Upper lobe of right lung (tissue), 1 donor: Measurements from ENCODE around the gene CLEC14A. TPM values are rescaled to one million over a fixed set of nuclear protein-coding genes. Genes with fewer than 3 reads are reported as not detected.

Experiments
- ATAC-seq: fragments of 200-7000 bp; cut with Tn5 transposase; one replicate; pipeline ENCODE4 v1.9.1; 2020; ENCODE audit warnings: mild to moderate bottlenecking, moderate library complexity
- DNase-seq: peaks from one replicate; pipeline ENCODE4 v3.0.0-alpha.2; 2020
- H3K27ac ChIP-seq: fragments of 200-600 bp; one replicate; pipeline ENCODE4 v1.8.0; 2022
- H3K27me3 ChIP-seq: fragments of 200-600 bp; one replicate; pipeline ENCODE4 v1.8.0; 2022; ENCODE audit warnings: mild to moderate bottlenecking
- H3K36me3 ChIP-seq: fragments of 200-600 bp; one replicate; pipeline ENCODE4 v1.8.0; 2022
- H3K4me1 ChIP-seq: fragments of 200-600 bp; one replicate; pipeline ENCODE4 v1.8.0; 2022
- H3K4me3 ChIP-seq: fragments of 200-600 bp; one replicate; pipeline ENCODE4 v1.8.0; 2022; ENCODE audit warnings: mild to moderate bottlenecking
- H3K9me3 ChIP-seq: fragments of 200-600 bp; one replicate; pipeline ENCODE4 v1.8.0; 2022
- CTCF ChIP-seq: fragments of 200-600 bp; IDR thresholded peaks from one replicate; pipeline ENCODE4 v1.8.0; 2022; ENCODE audit warnings: antibody characterized with exemption
- intact Hi-C: fragments of 100-400 bp; cut with DNase I; formaldehyde crosslinking; loops from one replicate; pipeline ENCODE4 v1.11.0; 2022
- total RNA-seq: library from RNA; stranded (reverse); fragmentation: NEBNext Ultra II Directional; extraction: Animal tissue kit (Norgen Biotek cat#: 25700); gene quantifications from one replicate; pipeline ENCODE4 v1.2.1, GENCODE V29; 2021
- donor health status: DM: no; HTN: yes; CAD: no; lungs with severe emphysema.

The CLEC14A gene
- total RNA-seq, 1 donor from 2014 or later = 87.6 TPM

DNA sequence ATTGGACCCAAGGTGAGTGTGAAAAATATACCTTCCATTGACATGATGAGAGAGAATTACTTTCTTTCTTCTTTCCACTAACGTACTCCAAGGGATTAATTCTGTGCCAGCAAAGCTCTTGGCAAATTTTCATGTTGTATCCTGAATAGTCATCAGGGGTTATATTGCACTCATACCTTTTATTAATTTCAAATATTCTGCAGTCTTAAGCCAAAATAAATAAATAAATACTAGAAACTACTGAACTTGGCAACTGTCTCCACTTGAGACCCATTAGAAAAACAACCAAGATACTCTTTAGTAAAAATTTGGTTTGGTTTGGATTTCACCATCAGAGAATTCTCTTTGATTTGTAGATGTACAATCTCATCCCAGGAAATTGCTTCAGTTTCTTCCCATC, 22.1 kb upstream of the CLEC14A start:
- H3K9me3 ChIP-seq = no peaks in the 10 kb centered on the region
- no peaks in the 10 kb centered on the region for H3K4me1 ChIP-seq
- no peak overlapping the region for H3K27ac ChIP-seq
- H3K27me3 ChIP-seq = no peaks in the 10 kb centered on the region
- no peaks in the 10 kb centered on the region for H3K36me3 ChIP-seq
- no peak for TF ChIP-seq CTCF
- DNase-seq = no peak
- ATAC-seq = no peak
- no peak overlapping the region for H3K4me3 ChIP-seq
- intact Hi-C loops = no loop called here

DNA sequence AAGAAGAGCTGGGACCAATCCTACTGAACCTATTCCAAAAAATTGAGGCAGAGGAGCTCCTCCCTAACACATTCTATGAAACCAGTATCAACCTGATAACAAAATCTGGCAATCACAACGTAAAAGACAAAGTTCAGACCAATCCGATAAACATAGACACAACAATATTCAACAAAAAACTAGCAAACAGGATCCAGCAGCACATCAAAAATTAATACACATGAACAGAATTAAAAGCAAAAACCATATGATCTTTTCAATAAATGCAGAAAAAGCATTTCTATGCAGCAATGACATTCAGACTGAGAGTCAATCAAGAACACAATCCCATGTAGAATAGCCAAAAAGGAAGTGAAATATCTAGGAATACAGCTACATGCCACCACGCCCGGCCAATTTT, 7.0 kb upstream of the CLEC14A start:
- intact Hi-C loops = no loop called here
- Histone ChIP-seq H3K9me3 (no peaks in the 10 kb centered on the region), H3K27ac (no peak overlapping the region), H3K36me3 (no peaks in the 10 kb centered on the region), H3K4me3 (no peak overlapping the region), H3K4me1 (no peaks in the 10 kb centered on the region), H3K27me3 (no peaks in the 10 kb centered on the region)
- TF ChIP-seq CTCF = no peak
- ATAC-seq = no peak
- no peak for DNase-seq

GRCh38 chr14:38261620-38262019, 5.7 kb upstream of the CLEC14A start:
- Histone ChIP-seq H3K4me1 (no peaks in the 10 kb centered on the region), H3K9me3 (no peaks in the 10 kb centered on the region), H3K36me3 (no peaks in the 10 kb centered on the region), H3K4me3 (no peak overlapping the region), H3K27me3 (no peaks in the 10 kb centered on the region), H3K27ac (no peak overlapping the region)
- no peak for DNase-seq
- TF ChIP-seq CTCF = no peak
- intact Hi-C loops = no loop called here
- ATAC-seq = no peak

DNA sequence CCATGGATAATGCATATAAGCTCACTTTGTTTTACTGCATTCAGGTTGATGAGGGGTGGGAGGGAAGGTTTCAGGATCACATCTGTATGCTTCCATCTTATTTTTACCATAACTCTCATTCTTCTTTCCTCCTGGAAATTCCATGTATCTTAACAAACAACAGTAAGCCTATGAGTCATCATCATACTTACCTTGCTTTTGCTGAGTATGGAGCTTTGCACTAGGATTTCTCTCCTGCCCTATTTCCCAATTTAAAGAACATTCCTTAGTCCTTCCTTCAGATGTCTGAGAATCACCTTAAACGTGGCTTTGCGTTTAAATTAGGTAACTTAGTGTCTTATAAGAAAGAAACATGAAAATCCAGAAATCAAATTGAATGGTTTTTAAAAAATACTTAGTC, 1.6 kb upstream of the CLEC14A start:
- Histone ChIP-seq H3K4me1 (no peaks in the 10 kb centered on the region), H3K27me3 (peaks cover 23% of the 10 kb centered on the region), H3K27ac (no peak overlapping the region), H3K9me3 (no peaks in the 10 kb centered on the region), H3K36me3 (no peaks in the 10 kb centered on the region), H3K4me3 (no peak overlapping the region)
- DNase-seq (no peak), ATAC-seq (no peak)
- no peak for TF ChIP-seq CTCF
- intact Hi-C loops = no loop called here

GRCh38 chr14:38256533-38256840, 594 bp upstream of the CLEC14A start:
- peaks cover 23% of the 10 kb centered on the region for H3K27me3 ChIP-seq
- intact Hi-C loops = no loop called here
- ATAC-seq (no peak), DNase-seq (no peak)
- no peaks in the 10 kb centered on the region for H3K4me1 ChIP-seq
- TF ChIP-seq CTCF = peak; percentile 28
- H3K4me3 ChIP-seq = peak overlapping the region; percentile 4
- H3K9me3 ChIP-seq = no peaks in the 10 kb centered on the region
- peak overlapping the region; percentile 87 for H3K27ac ChIP-seq
- no peaks in the 10 kb centered on the region for H3K36me3 ChIP-seq

GRCh38 chr14:38255408-38255672, 553 bp downstream of the CLEC14A start:
- H3K27ac ChIP-seq = peak overlapping the region; percentile 87
- peak; percentile 47 for ATAC-seq
- peaks cover 23% of the 10 kb centered on the region for H3K27me3 ChIP-seq
- H3K4me3 ChIP-seq = peak overlapping the region; percentile 51
- no peak for TF ChIP-seq CTCF
- no peaks in the 10 kb centered on the region for H3K9me3 ChIP-seq
- no peaks in the 10 kb centered on the region for H3K36me3 ChIP-seq
- intact Hi-C loops = no loop called here
- H3K4me1 ChIP-seq = no peaks in the 10 kb centered on the region
- DNase-seq = peak; percentile 66
